ENCODE measurements around the gene ADSS1. TPM values are rescaled to one million over a fixed set of nuclear protein-coding genes. Genes with fewer than 3 reads are reported as not detected.

ADSS1 gene
- total RNA-seq, 1 experiment from 2014 or later = 1.2 TPM

GRCh38 chr14:104772707-104773504, 48.9 kb downstream of the ADSS1 start:
- no peaks in the 10 kb centered on the region for H3K9me3 ChIP-seq (replicated peaks)
- H3K27ac ChIP-seq = no peak overlapping the region
- H3K4me1 ChIP-seq = 0 out of 2 replicates have a peak, but pooled peaks cover 5% of the 10 kb centered on the region
- H3K4me3 ChIP-seq = no peak overlapping the region
- H3K36me3 ChIP-seq = peaks cover 70% of the 10 kb centered on the region
- no peaks in the 10 kb centered on the region for H3K27me3 ChIP-seq
- no peak for DNase-seq

GRCh38 chr14:104773505-104774452, 49.8 kb downstream of the ADSS1 start:
- Histone ChIP-seq H3K36me3 (peaks cover 70% of the 10 kb centered on the region), H3K4me1 (0 out of 2 replicates have a peak, but pooled peaks cover 4% of the 10 kb centered on the region), H3K27me3 (no peaks in the 10 kb centered on the region), H3K4me3 (no peak overlapping the region), H3K9me3 (replicated peaks) (no peaks in the 10 kb centered on the region), H3K27ac (no peak overlapping the region)
- DNase-seq = no peak

GRCh38 chr14:104774453-104775072, 50.5 kb downstream of the ADSS1 start:
- Histone ChIP-seq H3K4me1 (no peaks in the 10 kb centered on the region), H3K27me3 (no peaks in the 10 kb centered on the region), H3K9me3 (replicated peaks) (no peaks in the 10 kb centered on the region), H3K27ac (no peak overlapping the region), H3K4me3 (no peak overlapping the region), H3K36me3 (peaks cover 70% of the 10 kb centered on the region)
- no peak for DNase-seq

- DNase-seq = no peak
- H3K27ac ChIP-seq = no peak overlapping the region
- H3K4me1 ChIP-seq = no peaks in the 10 kb centered on the region
- H3K27me3 ChIP-seq = no peaks in the 10 kb centered on the region
- H3K9me3 ChIP-seq (replicated peaks) = no peaks in the 10 kb centered on the region
- no peak overlapping the region for H3K4me3 ChIP-seq
- H3K36me3 ChIP-seq = peaks cover 70% of the 10 kb centered on the region
Observed at GRCh38 chr14:104775073-104775489, 51.1 kb downstream of the ADSS1 start.

GRCh38 chr14:104776481-104776880, 52.5 kb downstream of the ADSS1 start:
- Histone ChIP-seq H3K9me3 (replicated peaks) (no peaks in the 10 kb centered on the region), H3K27me3 (no peaks in the 10 kb centered on the region), H3K4me1 (no peaks in the 10 kb centered on the region), H3K27ac (no peak overlapping the region), H3K36me3 (peaks cover 62% of the 10 kb centered on the region), H3K4me3 (no peak overlapping the region)
- no peak for DNase-seq

- Histone ChIP-seq H3K4me1 (no peaks in the 10 kb centered on the region), H3K27me3 (no peaks in the 10 kb centered on the region), H3K4me3 (no peak overlapping the region), H3K36me3 (peaks cover 55% of the 10 kb centered on the region), H3K27ac (no peak overlapping the region), H3K9me3 (replicated peaks) (no peaks in the 10 kb centered on the region)
- DNase-seq = no peak
Observed at GRCh38 chr14:104776961-104777807, 53.2 kb downstream of the ADSS1 start.

GRCh38 chr14:104777808-104778249, 53.8 kb downstream of the ADSS1 start:
- Histone ChIP-seq H3K36me3 (peaks cover 49% of the 10 kb centered on the region), H3K4me1 (no peaks in the 10 kb centered on the region), H3K9me3 (replicated peaks) (no peaks in the 10 kb centered on the region), H3K27me3 (no peaks in the 10 kb centered on the region), H3K27ac (no peak overlapping the region), H3K4me3 (no peak overlapping the region)
- DNase-seq = no peak

GRCh38 chr14:104778694-104779331, 54.8 kb downstream of the ADSS1 start:
- DNase-seq = no peak
- H3K4me3 ChIP-seq = no peak overlapping the region
- no peaks in the 10 kb centered on the region for H3K27me3 ChIP-seq
- peaks cover 39% of the 10 kb centered on the region for H3K36me3 ChIP-seq
- no peaks in the 10 kb centered on the region for H3K4me1 ChIP-seq
- no peak overlapping the region for H3K27ac ChIP-seq
- H3K9me3 ChIP-seq (replicated peaks) = no peaks in the 10 kb centered on the region

- Histone ChIP-seq H3K27ac (no peak overlapping the region), H3K4me1 (no peaks in the 10 kb centered on the region), H3K27me3 (no peaks in the 10 kb centered on the region), H3K36me3 (peaks cover 29% of the 10 kb centered on the region), H3K9me3 (replicated peaks) (no peaks in the 10 kb centered on the region), H3K4me3 (no peak overlapping the region)
- DNase-seq = no peak
Observed at GRCh38 chr14:104779776-104780512, 55.9 kb downstream of the ADSS1 start.

GRCh38 chr14:104780513-104781030, 56.5 kb downstream of the ADSS1 start:
- peaks cover 23% of the 10 kb centered on the region for H3K36me3 ChIP-seq
- no peak overlapping the region for H3K4me3 ChIP-seq
- H3K27ac ChIP-seq = no peak overlapping the region
- no peaks in the 10 kb centered on the region for H3K9me3 ChIP-seq (replicated peaks)
- H3K4me1 ChIP-seq = no peaks in the 10 kb centered on the region
- no peaks in the 10 kb centered on the region for H3K27me3 ChIP-seq
- no peak for DNase-seq

GRCh38 chr14:104781271-104782077, 57.4 kb downstream of the ADSS1 start:
- H3K9me3 ChIP-seq (replicated peaks) = no peaks in the 10 kb centered on the region
- H3K4me3 ChIP-seq = no peak overlapping the region
- H3K27ac ChIP-seq = no peak overlapping the region
- H3K4me1 ChIP-seq = no peaks in the 10 kb centered on the region
- DNase-seq = no peak
- H3K36me3 ChIP-seq = peaks cover 17% of the 10 kb centered on the region
- no peaks in the 10 kb centered on the region for H3K27me3 ChIP-seq

GRCh38 chr14:104782086-104782807, 58.2 kb downstream of the ADSS1 start:
- H3K36me3 ChIP-seq = peaks cover 10% of the 10 kb centered on the region
- no peak overlapping the region for H3K27ac ChIP-seq
- no peaks in the 10 kb centered on the region for H3K9me3 ChIP-seq (replicated peaks)
- no peak for DNase-seq
- no peaks in the 10 kb centered on the region for H3K27me3 ChIP-seq
- no peak overlapping the region for H3K4me3 ChIP-seq
- H3K4me1 ChIP-seq = no peaks in the 10 kb centered on the region

Measured in SJCRH30 (cell line).